Measurements from ENCODE around the gene AKAP17A.

- TF ChIP-seq EZH2 (IDR thresholded peaks at IDR 0.05; ENCODE audit: borderline replicate concordance, low read depth, low read length), result no peak
- TF ChIP-seq JUN (IDR thresholded peaks at IDR 0.05; ENCODE audit: borderline replicate concordance, low read depth, low read length), result no peak
- no peak for TF ChIP-seq JUN (CRISPR knock-in tag; IDR thresholded peaks at IDR 0.05; ENCODE audit: borderline replicate concordance)
- TF ChIP-seq RAD21 (CRISPR knock-in tag; conservative IDR thresholded peaks at IDR 0.05 in 1 of 2, IDR thresholded peaks at IDR 0.05 in 1 of 2), result no peak
- TF ChIP-seq POLR2A (conservative IDR thresholded peaks at IDR 0.05), result no peak
- TF ChIP-seq CTCF (IDR thresholded peaks at IDR 0.05 in 2 of 3, conservative IDR thresholded peaks at IDR 0.05 in 1 of 3; ENCODE audit: insufficient read depth in 2 of 3, low read depth in 1 of 3, low read length in 3 of 3), result no peak
- no peak for TF ChIP-seq ZKSCAN1 (IDR thresholded peaks at IDR 0.05; ENCODE audit: low read depth, low read length)
- TF ChIP-seq LEF1 (IDR thresholded peaks at IDR 0.05), result no peak
- no peak for TF ChIP-seq TBL1XR1 (IDR thresholded peaks at IDR 0.05; ENCODE audit: low read length in 2 of 2)
- TF ChIP-seq TAF1 (IDR thresholded peaks at IDR 0.05; ENCODE audit: control insufficient read depth, extremely low read depth, insufficient read depth, low read length, severe bottlenecking), result no peak
- TF ChIP-seq, protein P1, sequence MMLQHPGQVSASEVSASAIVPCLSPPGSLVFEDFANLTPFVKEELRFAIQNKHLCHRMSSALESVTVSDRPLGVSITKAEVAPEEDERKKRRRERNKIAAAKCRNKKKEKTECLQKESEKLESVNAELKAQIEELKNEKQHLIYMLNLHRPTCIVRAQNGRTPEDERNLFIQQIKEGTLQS (IDR thresholded peaks at IDR 0.05), result no peak
- TF ChIP-seq, protein P1 (CRISPR knock-in tag; conservative IDR thresholded peaks at IDR 0.05), result no peak
- no peak for TF ChIP-seq BCL6 (CRISPR knock-in tag; IDR thresholded peaks at IDR 0.05)
These were observed 58.2 kb downstream of the AKAP17A start for GRCh38 chrX:1649621-1650020.
